NOMO-1 treated with DMSO at 0.1 percent for 48 hours (cell line): ENCODE measurements around the gene WDR90.
A peak's percentile ranks its signal among the peaks of the same experiment; 100 is the strongest.
"Not testable (repeated sequence)": the region's sequence is repeated elsewhere in the genome, so short reads cannot be mapped to it uniquely, and the experiment has no call there.

ENCODE experiments used
- DNase-seq: peaks from one replicate; lab custom pipeline; 2025; ENCODE audit not compliant: unreplicated experiment; lab: John Stamatoyannopoulos, UW

The WDR90 gene

DNA sequence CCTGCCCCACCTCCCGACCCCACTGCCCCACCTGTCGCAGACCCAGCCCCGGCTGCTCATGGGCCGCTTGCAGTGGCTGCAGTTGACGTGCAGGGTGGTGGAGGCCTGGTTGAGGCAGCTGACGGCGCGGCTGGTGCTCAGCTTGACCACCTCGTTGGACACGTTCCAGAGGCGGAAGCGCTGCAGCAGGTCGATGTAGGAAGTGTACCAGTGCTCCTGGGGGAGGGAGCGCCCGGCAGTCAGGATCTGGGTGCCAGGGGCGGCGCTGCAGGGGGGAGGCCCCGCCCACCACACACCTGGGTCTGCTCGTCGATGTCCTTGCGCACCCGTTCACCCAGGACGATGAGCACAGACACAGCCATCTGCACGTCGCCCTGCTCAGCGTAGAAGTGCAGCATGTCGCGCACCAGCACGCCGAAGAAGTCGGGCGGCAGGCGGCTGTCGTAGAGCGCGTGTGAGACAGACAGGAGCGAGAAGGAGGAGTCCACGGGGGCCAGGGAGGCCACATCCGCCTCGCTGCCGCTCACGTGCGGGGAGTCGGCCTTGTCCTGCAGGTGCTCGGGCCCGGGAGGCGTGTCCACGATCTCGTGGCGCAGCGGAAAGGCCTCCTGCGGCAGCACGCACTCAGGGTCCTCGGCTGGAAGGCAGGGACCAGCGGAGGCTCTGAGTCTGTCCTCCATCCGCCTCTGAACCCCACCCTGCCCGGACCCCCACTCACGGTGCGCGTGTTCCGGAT, 36.0 kb downstream of the WDR90 start:
- no peak for DNase-seq

DNA sequence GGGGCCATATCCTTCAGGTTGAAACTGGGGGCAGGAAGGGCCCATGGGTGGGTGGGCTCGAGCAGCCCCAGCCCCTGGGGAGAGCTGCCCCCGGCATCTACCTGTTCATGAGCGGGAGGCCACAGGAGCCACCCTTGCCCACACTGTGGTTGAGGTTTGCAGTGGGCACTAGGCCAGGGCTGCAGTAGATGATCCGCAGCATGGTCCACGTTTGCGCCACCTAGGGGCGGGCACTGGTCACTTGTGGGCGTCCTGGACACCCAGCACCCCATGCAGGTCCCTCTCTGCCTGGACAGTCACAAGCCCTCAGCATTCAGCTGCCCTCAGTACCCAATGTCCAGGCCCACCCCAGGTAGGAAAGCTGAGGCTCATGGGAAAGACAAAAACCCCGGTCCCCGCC, 36.8 kb downstream of the WDR90 start:
- DNase-seq, result no peak

DNA sequence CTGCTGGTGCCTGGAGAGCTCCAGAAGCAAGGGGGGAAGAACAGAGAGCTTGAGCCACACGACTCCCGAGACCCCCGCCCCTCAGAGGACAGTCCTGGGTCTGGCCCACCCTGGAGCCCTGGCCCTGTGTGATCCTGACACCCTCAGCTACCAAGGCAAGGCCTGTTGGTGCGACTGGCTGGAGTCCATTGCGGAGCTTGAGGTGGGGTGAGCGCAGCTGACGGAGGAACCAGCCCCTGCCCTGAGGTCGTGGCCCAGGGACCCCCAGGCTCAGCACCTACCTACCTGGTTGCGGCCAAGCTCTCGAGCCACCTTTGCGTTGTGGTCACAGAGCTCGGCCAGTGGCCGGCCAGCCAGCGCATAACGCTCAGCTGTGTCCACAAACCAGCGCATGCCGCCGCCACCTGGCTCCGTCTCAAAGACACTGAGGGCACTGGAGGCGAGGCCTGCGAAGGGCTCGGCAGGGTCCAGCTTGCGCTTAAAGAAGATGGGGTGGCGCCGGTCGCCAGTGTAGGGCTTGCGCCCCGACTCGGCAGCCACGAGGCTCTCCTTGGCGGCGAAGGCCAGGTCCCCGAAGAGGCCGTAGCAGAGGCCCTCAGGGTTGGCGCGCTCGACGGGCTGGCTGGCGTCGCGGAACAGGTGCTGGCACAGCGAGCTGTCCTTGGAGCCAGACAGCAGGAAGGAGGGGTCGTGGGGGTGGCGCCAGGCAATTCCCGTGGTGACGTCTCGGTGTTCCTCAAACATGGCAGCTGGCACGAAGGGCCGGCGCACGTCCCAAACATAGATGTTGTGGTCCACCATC, 37.5 kb downstream of the WDR90 start:
- no peak for DNase-seq

DNA sequence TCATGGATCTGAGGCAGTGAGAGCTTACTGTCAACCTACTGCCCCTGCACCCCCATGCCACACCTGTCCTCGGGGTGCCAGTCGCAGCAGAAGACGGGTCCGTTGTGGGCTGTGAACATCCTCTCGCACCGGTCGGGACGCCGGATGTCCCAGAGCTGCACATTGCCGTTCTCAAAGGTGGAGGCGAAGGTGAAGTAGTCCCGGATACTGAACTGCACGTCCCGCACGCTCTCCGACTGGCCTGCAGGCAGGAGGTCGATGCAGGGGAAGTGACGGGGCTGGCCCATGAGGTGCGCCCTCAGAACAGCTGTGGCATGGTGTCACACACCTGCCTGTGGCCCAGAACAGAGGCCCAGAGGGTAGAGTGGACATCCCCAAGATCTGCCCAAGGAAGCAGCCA, 38.3 kb downstream of the WDR90 start:
- no peak for DNase-seq

DNA sequence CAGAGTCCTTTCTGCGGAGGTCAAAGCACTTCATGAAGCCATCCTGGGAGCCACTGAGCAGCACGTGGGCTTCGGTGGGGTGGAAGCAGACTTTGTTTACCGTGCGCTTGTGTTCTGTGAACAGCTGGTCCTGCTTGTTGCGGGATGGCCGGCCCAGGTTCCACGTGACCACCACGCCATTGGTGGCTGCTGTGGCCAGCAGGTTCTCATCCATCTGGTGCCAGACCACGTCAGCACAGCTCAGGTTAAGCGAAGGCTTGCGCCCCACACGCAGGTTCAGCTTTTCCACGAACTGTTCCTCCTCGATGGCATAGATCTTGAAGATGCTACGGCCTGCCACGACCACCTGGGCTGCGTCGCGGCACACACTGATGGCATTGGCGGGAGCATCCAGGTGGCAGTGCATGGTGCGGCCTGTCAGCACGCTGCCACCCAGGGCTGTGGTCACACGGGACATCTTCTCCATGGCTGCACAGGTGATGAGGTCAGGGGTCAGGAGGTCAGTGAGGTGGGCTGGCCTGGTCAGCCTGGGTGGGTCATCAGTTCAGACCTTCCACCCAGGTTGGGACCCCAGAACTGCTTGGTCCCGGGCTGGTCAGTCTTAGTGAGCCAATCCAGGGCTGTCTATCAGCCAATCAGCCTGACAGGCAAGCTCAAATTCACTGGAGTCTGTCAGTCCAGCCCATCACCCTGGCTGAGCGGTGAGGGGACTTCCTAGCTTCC, 40.2 kb downstream of the WDR90 start:
- DNase-seq, result no peak

DNA sequence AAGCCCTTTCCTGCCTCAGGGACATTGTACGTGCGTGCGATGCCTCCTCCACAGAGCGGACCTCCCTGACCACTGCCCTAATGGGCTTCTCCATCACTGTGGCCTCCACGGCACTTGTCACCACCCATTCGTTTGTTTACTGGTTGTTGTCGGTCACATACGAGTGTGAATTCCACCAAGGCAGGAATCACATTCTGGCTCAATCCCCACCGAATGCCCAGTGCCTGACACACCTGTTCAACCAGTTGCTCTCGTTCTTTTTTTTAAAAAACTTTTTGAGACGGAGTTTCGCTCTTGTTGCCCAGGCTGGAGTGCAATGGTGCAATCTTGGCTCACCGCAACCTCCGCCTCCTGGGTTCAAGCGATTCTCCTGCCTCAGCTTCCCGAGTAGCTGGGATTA, 42.1 kb downstream of the WDR90 start:
- DNase-seq, result not testable (repeated sequence)

DNA sequence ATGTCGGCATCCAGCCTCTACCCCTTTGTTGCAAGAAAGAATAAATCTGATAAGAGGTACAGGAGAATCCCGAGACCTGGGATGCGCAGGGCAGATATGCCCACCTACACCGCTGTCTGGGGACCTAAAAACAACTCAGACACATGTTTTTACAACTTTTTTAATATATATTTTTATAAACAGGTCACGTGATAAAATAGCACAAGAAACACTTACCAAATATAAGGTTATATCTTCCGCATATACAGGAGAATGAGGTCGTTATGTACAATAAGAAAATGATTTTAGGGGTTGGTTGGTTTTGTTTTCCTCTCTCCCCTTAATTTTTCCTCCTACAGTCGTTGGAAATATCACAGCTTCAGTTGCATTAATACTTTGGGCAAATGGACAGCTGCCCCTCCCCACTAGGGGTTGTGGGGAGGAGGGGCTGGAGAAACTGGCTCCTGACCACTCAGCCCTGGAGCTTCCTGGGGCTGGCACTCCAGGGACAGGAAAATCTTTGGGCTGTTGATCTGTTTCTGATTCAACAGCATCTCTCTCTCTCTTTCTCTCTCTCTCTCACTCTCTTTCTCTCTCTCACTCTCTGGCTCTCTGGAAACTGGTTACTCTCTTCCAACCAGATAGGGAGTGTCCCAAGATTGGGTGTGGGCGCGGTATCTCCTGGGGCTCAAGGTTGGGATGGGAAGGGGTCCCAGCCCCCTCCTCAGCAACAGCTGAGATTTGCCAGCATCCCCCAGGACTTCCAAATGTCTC, 43.4 kb downstream of the WDR90 start:
- DNase-seq, result no peak

DNA sequence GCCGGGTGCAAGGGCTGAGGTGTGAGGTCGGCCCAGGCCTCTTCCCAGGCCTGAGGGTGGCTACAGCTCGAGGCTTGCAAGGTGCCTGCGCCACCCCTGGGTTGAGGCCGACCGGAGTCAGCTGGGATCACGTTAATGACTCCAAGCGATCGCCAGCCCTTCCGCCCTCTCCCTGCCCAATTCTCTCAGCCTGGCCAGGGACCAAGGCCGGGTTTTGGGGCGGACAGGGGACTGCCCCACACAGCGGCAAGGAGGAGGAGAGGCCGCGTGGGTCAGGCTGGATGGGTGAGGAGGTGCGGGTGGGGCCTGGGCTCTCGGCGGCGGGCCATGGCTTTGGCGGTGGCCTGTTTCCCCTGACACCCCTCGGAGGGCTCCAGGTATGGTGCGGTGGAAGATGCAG, 44.2 kb downstream of the WDR90 start:
- no peak for DNase-seq

DNA sequence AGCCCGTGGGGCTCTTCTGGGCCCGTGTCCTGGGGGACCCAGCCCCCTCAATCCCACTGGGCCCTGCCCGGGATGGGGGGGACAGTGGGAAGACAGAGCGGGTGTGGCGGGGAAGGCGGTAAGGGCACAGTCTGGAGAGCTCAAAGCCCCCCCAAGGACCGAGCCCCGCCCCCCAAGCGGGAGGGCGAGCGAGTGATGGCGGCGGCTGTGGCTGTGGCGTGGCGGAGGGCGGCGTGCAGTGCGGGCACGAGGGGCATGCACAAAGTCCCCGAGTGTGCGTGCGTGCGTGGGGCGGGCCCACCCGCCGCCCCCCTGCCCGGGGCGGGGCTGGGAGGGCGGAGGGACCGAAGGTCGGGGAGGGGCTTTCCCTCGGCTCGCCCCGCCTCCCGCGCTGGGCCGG, 44.6 kb downstream of the WDR90 start:
- DNase-seq, result no peak

DNA sequence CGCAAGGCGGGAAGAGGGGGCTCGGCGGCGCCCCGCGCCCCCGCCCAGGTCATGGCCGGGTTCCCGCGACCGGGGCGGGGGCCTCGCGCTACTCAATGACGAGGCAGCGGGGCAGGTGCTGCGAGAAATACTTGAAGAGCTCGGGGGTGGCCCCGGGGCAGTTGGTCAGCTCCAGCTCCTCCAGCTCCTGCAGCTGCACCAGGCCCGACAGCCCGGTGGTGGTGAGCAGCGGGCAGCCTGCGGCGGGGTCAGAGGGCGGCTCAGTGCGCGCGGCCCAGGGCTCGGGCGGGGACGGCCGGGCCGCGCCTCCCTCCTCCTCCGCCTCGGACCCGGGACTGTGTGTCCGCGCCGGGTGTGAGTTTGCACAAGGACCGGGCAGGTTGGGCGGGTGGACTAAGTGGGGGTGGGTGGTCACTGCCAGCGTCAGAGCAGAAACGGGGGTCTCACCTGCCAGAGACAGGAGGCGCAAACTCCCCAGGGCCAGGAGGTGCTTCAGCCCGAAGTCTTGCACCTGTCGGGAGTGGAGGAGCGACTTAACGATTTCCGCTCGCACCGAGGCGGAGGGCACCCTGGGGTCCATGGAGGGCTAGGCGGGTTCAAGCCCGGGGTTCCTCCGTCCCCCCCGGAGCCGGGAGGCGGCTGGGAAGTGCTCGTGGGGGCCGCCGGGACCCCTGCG, 45.2 kb downstream of the WDR90 start:
- no peak for DNase-seq

DNA sequence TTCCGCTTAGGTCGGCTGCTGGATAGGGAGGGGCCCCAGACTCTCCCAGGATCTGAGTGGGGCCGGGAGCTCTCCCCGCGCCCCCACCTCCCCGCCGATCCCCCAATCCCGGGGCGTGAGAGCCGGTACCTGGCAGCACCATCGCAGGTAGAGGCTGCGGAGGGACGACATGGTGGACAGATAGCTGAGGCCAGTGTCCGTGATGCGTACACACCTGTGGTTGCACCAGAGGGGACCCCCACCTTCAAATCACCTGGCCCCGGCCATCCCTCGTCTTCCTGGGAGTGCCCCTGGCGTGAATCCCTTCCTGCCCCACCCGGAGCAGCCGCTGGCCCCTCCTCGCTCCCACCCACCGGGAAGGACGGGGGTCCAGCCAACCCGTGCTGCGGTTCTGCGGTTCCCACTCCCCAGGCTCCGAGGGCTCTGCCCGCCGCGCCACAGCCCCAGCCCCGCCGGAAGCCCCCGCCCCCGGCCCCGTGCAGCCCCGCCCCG, 45.7 kb downstream of the WDR90 start:
- DNase-seq, result no peak

DNA sequence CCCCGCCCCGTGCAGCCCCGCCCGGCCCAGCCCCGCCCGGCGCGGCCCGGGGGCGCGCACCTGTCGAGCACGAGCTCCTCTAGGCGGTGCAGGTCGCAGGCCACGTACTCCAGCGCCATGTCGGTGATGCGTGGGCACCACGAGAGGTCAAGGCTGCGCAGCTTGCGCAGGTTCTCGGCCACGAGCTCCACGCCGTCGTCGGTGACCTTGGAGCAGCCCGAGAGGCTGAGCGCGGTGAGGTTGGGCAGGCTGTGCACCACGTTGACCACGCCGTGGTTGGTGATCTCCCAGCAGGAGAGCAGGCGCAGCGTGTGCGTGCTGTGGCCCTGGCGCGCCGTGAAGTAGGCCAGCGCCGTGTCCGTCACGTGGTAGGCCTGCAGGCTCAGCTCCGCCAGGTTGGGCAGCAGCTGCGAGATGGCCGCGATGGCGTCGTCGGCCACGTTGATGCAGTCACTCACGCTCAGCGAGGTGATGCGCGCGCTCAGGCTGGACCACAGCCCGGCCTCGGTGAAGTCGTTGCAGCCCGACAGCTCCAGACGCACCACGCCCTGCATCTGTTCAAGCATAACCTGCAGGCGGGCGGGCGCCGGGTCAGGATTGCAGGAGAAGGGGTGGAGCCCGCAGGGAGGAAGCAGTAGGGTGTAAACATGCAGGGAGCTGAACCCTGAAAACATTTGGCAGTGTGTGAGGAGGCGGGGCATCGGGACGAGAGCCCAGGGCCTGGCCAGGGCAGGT, 46.4 kb downstream of the WDR90 start:
- peak; percentile 44 for DNase-seq

DNA sequence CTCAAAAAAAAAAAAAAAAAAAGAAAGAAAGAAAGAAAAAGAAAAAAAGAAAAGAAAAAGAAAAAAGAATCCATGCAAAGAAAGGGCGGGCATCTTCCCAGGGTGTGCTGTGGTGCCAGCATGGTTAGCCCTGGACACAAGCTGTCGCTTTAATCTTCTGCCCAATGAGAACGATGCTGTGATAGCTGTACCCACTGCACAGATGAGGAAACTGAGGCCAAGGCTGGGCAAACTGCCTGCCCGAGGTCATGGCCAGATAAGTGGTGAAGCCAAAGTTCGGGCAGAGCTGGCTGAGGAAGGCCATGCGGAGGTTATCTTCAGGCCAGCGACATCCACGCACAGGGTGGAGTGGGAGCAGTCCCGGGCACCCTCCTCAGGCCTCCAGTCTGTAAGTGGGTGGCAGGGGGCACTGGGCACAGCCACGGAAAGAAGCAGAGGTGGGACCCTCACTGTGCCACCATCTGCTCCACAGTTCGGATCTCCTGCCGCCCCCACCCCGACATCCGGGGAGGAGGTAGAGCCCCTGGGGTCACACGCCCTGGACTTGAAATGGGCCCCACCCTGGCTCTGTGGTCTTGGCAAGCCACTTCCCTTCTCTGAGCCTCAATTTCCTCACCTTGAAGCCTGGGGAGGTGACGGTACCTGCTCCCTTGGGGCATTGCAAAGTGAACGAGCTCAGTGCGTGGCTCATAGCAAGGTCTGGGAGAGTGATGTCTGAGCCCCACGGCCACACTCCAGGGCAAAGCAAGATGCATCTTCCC, 49.9 kb downstream of the WDR90 start:
- DNase-seq, result no peak

DNA sequence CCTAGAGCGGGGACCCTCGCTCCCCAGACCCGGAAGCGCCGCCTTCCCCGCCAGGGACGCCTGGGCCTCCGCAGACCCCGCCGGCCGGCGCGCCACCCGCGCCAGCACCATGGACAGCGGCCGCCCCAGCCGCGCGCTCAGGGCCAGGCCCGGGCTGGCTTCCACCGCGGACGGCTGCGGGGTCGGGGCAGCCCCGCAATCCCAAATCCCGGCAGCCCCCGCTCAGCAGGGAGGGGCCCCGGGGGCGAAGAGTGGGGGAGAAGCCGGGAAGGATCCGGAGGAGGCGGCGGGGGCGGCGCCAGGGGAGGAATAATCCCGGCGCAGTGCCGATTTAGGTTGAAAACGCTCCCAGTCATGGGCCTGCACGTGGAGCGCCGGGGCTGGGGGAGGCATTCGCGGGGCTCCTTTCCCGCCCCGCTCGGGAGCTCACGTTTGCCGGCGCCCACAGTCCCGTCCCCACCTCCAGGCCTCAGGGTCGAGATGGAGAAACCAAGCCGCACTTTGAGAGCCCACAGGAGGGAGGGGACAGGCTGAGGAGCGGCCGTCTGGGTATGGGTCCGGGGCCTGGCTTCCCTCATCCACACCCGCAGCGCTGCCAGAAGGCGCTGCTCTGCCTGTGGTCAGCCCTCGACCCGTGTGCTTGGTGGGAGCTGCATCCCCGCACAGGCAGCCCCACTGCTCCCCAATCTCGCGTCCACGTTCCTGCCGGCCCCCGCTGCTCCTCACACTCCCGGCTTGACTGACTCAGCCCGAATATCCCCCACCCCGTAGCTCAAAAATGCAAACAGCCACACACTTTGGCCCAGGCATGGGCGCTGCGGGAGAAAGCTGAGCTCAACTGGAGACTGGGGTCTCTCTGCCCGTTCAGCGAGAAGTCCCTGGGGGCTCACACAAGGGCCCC, 51.8 kb downstream of the WDR90 start:
- no peak for DNase-seq

DNA sequence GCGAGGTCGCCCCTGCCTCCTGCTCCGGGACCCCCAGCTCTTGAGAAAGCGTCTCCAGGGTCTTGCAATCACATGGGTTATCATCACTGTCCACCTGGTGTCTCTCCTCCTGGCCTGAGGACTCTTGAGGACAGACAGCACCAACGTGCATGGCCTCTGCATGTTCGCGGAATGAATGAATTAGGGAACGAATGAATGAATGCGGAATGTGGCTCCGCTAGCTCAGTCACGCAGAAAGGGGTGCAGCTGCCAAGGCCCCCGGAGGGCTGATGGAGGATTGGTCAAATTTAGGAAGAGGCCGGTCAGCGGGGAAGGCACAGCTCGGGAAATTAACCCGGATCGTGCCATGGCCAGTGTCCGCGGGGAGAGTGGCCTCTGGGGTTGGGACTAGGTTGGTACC, 53.2 kb downstream of the WDR90 start:
- DNase-seq, result no peak

DNA sequence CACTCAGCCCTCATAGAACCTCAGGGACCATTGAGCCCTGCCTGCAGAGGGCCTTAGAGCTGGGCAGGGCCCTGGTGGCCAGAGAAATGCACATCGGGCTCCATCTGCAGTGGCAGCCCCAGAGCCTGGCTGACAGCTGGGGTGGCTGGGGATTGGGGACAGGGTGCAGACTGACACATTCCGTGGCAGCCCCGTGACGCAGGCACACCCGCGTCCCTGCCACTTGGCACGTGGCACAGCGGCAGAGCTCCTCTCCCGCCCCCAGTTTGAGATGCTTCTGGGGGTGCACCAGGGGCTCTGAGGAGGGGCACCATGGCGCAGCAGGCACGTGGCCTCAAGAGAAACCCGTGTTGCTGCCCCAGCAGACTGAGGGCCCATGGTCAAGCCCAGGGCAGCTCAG, 54.2 kb downstream of the WDR90 start:
- no peak for DNase-seq

DNA sequence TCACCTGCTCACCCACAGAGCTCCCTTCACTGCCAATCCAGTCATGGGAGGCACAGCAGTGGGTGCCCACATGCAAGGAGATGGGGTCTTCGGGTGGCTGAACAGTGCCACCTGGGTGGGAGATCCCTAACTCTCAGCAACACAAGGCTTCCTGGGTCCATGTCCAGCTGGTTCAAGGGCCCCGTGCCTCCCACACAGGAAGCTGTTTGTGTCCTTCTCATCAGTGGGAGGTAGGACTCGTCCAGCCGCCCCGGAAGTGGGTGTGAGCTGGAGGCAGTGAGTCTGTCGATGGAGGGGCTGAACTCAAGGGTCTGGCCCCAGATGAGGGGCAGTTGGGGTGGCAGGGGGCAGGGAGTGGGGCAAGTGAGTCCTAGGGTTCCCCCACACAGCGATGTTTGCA, 54.9 kb downstream of the WDR90 start:
- no peak for DNase-seq
